Measurements from ENCODE around the gene ASB2.

ASB2 gene

DNA sequence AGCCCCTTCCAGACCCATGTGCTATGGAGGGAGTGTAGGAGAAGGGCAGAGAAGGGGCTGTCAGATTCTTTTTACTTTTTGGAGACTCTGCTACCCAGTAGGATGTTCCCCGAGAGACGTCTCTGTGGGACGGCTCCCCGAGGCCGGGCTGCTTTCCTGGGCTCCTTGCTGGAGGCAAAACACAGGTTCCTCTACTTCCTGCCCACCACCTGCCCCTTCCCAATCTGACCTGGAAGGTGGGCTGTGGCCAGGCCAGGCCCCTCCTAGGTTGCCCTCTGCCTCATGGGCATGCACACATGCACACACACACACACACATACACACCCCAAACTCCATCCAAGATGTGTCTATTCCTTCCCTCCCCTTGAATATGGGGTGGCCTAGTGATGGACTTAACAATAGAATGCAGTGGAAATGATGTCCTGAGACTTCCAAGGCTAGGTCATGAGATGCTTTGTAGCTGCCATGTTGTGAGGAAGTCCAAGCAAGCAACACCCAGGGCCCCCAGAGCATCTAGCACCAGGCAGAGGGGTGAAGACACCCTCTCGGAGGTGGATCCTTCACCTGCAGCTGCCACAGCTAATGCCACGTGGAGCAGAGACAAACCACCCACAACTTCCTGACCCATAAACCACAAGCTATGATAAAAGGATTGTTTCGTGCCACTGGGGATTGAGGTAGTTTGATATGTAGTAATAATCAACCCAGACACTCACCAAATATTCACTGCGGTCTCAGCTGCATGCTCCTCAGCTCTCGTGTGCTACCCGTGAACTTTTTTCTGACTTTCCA lies 1.6 kb upstream of the ASB2 start:
- DNase-seq = peak; percentile 72

DNA sequence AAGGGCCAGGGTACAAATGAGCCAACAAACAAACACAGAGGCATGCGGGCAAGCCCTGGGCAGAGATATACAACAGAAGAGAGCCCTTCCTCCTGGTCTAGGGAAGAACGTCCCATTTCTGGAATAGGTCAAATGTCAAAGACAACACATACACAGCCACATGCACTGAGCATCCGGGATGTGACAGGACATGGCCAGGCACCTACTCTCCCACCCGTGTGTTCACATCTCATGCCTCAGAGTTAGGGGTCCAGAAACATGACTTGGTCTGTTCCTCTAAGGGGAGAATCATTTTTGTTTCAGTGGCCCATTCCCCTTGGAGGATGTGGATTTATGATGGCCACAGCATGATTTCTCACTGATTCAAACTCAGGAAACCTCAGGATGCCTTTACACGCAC lies 801 bp upstream of the ASB2 start:
- no peak for DNase-seq

DNA sequence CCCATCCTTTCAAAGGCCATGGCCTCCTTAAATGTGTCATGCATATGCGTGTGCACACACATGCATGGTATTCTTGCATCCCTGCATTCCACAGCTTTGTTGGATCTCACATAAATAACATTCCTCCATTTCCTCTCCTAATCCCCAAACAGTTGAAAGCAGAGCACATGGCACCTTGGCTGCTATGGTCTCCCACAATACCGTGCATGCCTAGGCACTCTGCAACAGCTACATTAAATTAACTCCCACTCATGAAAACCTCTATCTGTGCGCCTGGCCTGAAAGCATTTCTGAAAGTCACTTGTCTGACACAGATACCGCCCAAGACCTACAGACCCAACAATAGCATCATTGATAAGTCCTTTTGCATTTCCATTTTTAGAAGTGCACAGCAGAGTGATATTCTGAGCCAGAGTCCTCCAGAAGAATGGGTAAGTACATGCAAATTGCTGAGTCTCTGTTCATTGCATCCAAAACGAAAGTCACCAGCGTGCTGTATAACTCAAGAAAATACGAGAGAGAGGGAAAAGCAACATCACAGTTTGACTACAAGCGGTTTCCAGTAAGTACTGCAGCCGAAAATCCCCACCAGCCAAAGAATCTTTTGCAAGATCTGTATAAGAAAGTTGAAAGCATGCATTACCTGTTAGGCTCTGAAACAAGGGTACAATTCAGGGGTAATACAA lies 436 bp downstream of the ASB2 start:
- no peak for DNase-seq

DNA sequence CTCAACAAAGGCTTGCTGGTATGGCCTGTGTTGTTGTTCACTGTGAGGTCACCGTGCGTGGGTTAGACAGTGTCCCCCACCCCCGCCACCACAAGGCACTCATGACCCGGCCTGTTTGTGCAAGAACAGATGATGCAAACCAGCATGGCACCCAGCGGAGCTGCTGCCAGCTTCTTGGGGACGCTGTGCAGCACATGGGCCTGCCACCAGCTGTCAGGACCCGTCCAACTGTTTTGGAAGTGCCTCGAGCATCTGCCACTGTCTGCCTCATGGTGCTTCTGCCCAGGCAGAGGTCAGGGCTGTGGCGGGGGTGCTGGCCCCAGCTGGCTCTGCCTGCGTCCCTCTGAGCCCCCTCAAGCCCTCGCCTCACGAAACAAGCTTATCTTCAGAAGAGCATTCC lies 1.5 kb downstream of the ASB2 start:
- peak; percentile 60 for DNase-seq

DNA sequence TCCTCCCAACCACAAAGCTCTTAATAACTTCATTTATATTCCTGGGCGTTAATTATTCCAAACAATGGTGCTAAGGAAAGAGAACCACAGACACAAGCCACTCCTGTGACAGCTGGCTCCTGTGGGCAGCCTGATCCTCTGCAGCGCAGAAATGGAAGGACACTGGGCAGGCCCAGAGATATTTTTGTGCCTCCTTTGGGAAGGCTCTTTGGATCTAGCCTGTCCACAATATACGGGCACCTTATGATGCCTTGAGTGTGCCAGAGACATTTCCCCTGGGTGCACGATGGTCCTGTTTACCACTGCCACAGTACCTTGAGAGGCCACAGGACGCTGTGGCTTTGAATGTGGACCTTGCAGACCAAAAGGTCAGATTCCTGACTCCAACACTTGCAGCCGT lies 2.1 kb downstream of the ASB2 start:
- DNase-seq = no peak

DNA sequence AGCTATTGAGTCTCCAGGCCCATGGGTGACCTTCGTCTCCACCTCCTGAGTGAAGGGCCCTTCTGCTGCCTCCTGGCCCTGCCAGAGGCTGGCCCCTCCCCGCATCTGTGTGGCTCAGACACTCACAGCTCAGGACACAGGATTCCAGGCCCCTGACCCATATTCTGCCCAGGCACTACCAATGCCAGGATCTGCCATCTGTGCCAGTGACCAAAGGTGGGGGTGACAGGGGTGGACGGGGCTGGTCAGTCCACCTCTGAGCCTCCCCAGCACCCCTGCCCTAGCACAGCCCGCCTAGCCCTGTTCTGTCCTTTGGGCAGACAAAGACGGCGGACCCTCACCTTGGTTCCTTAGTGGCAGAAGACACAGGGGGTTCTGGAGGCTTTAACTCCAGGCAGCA lies 2.8 kb downstream of the ASB2 start:
- DNase-seq = no peak

DNA sequence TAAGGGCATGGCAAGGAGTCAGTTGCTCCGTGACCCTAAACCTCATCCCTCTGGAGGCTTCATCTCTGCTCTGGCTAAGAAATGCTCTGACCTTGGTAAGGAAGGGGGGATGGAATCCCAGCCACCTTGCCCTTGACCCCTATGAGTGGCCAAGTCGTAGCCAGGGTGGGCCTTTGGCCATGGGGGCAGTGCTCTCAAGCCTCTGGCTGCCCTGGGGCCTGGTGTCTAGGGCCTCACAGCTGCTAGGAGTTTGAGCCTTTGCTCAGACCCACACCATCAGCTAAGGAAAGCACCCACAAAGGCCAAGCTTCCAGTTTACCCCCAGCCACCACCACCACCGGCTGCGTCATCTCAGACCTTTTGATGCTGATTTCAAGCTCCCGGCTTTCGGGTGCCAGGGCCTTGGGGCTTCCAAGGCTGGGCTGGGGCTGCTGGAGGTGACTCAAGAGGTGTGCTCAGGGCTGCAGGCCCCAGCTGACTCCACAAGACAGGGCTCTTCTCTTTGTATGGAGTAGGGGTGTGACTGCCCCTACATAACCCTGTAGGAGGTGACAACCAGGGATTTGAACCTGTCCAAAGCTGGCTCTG lies 3.7 kb downstream of the ASB2 start:
- DNase-seq = no peak

DNA sequence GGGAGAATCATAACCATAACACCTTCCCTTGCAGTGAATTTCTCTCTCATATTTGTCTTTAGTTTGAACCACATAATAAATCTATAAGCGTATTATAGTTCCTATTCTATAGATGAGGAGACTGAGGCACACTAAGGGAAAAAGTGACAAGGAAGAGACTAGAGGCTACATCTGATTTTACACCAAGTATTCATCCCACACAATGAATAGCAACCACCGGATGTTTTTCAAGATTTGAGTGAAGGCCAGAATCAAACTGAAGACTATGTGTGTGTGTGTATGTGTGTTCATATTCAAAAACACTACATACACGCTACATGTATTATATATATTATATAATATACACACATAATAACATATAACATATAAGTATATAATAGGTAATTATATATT lies 4.7 kb downstream of the ASB2 start:
- DNase-seq = no peak

DNA sequence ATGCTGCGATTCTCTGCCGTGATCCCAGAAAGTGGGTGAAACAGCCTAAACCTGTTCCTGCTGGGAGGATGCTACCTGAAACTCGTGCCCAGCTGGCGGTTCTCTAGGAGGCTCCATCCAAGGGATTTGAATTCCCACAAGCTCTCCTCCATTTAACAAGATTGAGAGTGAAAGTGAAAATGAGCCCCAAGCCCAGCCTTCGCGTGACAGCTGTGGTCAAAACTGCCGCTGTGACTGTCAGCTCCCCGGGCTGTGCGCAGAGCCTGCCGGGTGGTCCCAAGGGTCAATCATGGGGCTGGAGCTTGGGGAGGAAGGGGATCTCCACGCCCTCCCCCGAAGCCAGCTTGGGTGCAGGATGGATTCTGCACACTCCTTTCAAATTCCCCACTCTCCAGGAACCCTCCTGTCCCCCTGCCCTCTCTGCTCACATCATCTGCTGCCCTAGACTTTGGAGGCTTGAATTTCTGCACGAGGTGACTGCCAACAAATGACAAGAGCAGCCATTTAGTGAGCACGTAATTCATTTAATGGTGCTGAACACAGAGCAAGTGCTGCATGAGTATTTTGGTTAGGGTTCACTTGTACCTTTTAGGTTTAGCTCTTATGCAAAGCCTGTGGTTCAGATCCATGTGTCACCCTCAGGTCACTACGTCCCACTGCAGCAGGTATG lies 5.3 kb downstream of the ASB2 start:
- peak; percentile 54 for DNase-seq

DNA sequence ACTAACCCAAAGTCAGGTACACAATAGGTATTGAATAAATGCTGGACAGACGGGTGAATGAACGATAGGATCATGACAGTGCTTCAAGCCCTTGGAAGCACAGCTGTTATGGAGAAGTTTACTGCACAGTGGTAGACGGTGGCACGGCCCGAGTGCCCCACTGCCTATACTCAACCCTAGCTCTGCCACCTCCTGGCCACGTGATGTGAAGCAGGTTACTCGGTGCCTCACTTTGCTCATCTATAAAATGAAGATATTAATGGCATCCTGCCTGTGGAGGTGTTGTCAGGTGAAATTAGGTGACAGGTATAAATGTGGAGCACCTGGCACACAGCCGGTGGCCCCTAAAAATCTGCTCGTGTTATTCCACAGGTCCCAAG lies 5.8 kb downstream of the ASB2 start:
- peak; percentile 78 for DNase-seq

DNA sequence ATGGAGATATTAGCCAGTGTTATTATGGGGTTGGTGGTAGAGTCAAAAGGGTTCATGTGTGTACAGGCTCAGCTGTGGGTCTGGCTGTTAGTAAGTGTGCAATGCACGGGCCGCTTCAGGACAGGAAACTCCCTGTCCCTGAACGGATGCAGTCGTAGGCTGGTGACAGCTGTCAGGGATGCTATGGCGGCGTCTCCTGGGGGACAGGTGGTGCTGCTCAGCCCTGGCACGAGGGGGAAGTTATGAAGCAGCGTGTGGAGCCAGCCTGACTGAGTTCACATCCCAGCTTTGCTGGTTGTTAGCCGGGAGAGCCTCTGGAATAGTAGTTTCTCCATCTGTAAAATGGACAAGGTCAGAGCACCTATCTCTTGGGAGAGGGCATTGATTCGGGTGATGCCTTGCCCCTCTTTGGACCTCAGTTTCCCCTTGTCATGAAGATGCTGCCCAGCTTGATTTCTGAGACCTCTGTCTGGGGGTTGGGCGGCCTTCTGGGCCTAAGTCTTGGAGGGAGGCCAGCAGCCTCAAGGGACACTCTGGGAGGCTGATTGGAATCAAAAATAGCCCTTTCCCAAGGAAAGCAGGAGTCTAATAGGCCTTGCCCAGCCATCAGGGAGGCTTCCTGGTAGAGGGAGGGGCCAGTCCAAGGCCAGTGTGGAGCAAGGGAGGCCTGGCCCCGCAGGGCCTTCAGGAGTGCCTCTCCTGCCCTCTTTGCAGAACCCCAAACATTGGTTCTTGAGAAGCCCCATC lies 7.1 kb downstream of the ASB2 start:
- DNase-seq = peak; percentile 22

DNA sequence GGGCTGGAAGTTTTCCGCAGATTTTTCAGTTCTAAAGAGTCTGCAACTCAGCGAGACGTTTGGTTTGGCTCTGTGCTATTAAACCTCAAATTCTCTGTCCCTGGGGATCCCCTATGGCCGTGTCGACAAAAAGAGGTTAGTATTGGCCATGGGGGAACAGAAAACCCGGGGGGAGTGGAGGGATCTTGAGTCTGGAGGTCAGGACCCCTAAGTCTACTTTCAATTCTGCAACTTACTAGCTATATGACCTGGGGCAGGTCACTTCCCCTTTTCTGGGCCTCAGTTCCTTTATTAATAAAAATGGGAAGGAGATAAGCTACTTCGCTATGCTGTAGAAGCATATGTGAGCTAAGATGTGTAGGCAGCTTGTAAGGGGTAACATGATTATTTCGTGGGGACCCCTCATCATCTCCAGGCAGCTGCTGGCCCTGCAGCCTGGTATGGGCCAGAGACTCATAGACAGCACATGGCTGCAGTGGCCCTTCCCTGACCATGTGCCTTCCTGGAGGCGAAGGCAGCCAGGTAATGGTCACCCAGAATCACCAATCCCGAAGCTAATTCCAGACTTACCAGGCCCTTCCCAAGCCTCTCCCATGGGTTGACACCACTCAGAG lies 8.6 kb downstream of the ASB2 start:
- peak; percentile 67 for DNase-seq

DNA sequence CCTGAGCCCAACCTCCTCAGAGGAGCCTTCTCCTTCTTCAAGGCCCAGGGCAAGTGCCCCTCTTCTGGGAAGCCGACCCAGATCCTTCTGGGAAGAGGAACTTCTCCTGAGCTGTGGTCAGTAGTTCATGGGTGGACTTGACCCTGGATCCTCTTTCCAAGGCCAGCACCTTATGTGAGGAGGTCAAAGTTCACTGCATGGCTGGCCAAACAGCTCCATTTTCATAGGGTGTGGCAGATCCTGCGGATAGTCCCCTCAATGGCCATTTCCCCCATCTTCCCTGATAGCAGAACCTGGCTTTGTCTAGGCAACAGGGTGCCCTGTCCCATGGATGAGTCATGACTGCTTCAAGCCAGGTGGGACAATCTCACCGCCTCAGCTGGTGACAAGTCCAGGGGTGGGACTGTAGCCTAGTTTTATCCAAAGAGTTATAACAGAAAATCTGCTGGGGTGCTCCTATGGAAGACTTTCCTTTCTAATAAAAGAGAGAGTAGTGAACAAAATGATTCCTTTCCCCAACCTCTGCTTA lies 10.4 kb downstream of the ASB2 start:
- DNase-seq = no peak

DNA sequence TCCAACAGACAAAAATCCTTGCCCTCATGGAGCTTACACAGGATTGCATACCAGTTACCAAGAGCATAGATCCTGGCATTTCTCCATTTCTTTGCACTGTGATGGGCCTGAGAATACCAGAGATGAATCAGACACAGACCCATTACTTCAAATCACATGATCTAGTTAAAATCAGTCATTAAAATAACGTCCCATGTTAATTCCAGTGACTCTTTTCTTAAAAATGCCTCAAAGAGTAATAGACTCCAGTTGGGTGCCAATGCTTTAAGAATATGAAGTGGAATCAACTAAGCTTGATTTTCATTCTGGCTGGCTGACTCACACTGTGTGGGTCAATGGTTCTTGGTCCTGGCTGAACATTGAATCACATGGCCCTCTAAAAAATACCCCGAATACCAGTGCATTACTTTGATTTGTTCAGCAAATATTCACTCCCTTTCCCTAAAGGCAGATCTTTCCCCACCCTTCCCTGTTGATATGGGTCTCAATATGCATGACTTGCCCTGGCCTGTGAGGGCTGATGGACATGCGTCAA lies 11.0 kb downstream of the ASB2 start:
- no peak for DNase-seq

DNA sequence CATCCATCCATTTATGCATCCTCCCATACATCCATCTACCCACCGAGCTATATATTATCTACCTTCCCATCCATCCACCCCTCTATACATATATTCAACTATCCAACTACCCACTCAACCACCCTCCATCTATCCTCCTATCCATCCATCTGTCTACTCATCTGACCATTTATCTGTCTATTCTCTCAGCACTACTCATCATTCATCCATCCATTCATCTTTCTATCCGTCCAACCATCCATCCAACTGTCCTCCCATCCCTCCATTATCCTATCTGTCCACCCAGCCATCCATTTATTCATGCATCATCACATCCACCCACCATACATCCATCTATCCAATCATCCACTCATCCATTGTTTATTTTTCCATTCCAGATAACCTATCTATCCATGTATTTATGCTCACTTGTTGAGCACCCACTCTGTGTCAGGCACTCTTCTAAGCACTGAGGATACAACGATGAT lies 11.5 kb downstream of the ASB2 start:
- no peak for DNase-seq

DNA sequence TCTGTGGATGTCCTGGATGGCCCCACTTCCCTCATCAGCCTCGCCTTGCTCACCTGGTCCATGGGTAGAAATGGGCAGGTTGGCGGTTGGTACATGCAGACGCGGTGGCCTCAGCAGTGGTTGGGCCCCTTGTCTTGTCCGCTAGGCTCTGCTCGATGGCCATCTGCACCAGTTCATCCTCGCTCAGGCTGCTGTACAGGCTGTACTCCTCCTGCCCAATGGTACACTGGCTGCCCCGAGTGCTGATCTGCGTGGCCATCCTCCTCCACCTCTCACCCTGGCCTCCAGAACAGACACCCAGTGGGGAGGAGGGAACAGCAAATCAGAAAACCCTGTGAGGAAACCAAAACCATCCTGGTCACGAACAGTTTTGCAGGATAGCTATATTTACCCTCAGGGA lies 12.1 kb downstream of the ASB2 start:
- DNase-seq = no peak

DNA sequence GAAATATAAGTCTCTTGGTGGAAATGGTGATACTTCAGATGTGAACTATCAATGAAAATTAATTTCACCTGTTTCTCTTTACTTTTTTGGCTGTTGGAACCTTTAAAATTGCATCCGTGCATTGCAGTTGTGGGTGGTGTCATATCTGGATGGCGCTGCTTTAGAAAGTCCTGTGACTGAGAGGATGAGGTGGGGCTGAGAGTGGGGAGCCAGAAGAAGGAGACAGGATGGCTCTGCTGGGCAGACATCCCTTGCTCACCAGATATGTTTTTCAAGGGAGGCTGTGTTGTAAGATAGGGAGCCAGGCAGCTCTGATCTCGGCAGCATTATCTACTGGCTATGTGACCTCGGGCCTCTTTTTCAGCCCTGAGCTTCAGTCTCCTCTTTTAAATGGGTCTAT lies 12.7 kb downstream of the ASB2 start:
- DNase-seq = peak; percentile 29

DNA sequence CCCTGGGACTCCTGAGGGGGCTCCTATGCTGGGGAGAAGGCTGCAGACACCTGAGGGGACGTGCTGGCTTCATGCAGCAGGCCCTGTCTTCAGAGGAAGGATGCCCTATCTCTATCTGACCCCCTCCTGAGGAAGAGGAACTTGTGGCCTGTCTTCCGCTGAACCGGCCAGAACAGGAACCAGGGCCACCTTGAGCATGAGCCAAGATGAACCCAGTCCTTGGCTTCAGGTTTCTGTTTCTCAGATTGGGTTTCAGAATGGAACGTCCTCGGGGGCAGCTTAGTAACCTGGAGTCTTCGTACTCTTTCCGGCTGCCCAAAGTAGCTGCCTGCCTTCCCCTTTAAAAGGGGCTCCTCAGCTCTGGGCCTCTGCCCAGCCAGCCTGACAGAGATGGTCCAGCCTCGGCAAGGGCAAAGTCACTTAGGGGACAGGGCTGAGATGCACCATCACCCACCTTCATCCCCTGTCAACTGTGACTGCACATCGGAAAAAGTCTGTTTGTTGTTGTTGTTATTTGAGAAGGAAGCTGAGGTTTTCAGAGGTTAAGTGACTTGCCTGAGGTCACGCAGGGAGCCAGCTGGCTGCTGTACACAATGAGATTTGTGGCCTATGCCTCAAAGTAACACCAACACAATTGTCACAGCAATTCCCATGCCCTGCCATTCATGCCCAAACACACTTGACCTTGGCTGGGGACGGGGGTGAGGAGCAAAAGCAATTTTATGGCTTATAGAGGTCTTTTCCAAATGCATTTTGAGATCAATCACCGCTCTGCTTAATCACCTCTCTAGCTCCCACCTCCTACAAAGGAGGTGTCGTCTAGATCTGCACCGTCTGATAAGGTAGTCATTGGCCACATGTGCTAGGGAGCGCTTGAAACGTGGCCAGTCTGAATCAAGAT lies 13.4 kb downstream of the ASB2 start:
- peak; percentile 76 for DNase-seq

DNA sequence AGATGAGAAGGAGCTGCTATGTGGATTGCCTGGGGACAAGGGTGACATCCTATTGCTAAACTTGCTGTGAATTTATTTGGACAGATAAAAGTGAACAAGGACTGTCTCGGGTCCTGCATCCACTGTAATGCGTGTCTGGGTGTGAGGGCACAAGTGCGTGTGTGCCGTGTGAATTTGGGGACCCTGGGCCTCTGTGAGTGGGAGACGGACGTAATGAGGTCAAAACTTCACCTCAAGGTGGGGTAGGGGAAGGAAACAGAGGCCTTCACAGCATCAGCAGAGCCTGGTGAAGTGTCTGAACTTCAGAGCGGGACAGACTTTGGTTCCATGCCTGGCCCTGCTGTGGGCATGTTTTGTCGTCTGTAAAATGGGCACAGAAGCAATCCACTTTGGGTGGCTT lies 14.8 kb downstream of the ASB2 start:
- DNase-seq = no peak

DNA sequence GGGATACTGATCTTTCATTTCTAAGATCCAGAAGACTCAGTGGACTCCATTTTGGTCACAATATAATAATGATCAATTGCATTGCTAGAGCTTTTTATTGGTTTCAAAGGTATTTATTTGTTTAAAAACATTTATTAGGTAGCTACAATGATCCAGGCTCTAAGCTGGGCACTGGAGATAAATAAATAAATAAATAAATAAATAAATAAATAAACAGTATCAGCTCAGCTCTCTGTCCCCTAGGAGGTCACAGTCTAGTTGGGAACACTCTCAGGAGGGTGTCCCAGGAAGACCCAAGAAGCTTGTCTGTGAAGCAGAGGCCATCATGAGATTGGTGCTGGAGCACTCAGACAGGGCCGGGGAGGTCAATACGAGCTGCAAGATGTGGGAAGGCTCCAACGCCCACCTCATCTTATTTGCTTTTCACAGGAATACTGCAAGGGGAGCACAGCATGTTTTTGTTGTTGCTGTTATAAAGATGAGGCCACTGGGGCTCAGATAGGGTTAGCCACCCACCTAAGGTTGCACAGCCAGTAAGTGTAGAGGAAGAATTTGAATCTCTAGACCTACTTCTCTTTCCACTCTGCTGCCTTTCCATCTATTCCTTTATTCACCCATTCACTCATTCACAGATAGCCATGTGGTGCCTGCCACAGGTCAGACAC lies 15.5 kb downstream of the ASB2 start:
- DNase-seq = no peak

Measured in hematopoietic multipotent progenitor cell treated with erythropoietin and hydrocortisone succinate and interleukin-3 and kit ligand, for 4 days (in vitro differentiated cells).